GM21515 (cell line): ENCODE results near the gene TKTL1.

ENCODE experiments used
- ATAC-seq: cut with Tn5 transposase; IDR thresholded peaks from one replicate; pipeline ENCODE4 v1.9.1; 2021; ENCODE audit not compliant: unreplicated experiment

TKTL1 gene

DNA sequence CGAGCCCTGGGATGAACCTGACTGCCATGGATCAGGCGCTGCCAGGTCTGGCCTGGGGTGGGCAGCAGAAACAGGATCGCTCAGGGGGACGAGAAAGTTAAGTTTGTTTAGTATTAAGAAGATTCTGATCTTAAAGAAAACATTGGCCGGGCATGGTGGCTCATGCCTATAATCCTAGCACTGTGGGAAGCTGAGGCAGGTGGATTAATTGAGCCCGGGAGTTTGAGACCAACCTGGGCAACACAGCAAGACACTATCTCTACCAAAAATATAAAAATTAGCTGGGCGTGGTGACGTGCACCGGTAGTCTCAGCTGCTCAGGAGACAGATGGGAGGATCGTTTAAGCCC lies 79.5 kb downstream of the TKTL1 start:
- ATAC-seq, result no peak

GRCh38 chrX:154376774-154377173 lies 81.2 kb downstream of the TKTL1 start:
- no peak for ATAC-seq

- ATAC-seq, result no peak
Observed at GRCh38 chrX:154378059-154378798, 82.6 kb downstream of the TKTL1 start.

GRCh38 chrX:154378799-154379568 lies 83.4 kb downstream of the TKTL1 start, which contains the start of gene EMD:
Gene EMD, plus strand, starts transcription at chrX:154379295. Its CDS starts 190 bp downstream, at chrX:154379485.
- ATAC-seq, result peak; percentile 81

DNA sequence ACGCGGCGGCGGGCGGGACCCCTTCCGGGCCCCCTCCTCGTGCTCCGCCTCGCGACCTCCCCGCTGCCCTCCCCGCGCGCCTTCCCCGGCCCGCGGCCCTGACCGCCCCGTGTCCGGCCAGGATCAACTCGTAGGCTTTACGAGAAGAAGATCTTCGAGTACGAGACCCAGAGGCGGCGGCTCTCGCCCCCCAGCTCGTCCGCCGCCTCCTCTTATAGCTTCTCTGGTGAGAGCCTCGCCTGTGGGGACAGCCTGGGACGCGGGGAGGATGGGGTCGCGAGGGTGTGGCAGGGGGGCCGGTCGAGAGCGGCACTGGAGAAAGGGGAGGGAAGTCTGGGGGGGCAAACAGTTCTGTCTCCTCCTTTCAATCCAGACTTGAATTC lies 84.0 kb downstream of the TKTL1 start:
- no peak for ATAC-seq
